Esophagus muscularis mucosa (tissue), 3 donors: Measurements from ENCODE around the gene SLC32A1.

ENCODE experiments used
- POLR2A ChIP-seq: fragments of 450-650 bp; IDR thresholded peaks from one replicate; pipeline ENCODE4 v1.6.1; 2017; ENCODE audit warnings: antibody characterized with exemption, moderate library complexity, mild to moderate bottlenecking, low read depth
- TF ChIP-seq, protein P1 (sequence below), 3 experiments: fragments of 200-600 bp in 2 of 3; fragments of 450-650 bp in 1 of 3; sonication (generic) in 2 of 3; IDR thresholded peaks; one replicate each; pipeline ENCODE4 v1.5.1; 2017 to 2019; ENCODE audit warnings: antibody characterized with exemption in 3 of 3, mild to moderate bottlenecking in 2 of 3, moderate library complexity in 1 of 3

DNA sequence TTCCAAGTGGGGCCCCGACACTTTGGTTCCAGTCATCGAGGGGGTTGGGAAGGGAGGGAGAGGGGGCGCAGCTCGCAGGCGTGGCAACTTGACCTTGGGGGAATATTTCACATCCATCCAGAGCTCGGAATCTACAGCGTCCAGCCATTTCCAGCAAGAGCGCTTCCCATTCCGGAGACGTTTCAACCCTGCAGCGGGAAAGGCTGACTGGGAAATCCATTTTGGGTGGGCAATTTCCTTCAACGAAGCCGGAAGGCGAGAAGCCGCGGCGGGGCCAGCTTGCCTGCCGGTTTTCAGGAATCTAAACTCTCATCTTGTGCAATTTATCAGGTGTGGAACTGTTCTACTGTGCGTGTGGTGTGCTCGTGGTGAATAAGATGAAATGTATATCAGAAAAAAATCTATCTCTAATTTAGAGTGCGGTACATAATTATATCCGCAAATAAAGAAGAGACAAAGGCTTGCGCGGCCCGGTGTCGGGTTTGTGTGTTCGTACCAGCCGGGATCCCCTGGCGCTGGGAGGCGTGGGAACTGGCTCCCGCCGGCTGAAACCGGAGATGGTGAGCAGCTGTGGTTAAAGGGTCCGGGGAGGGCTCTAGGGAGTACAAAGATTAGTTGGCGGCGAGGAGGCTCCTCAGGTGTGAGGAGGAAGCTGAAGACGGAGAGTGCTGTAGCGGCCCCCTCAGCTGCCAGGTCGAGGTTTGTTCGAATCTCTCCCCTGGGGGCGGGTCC is 4.8 kb downstream of the SLC32A1 start:
- no peak for TF ChIP-seq POLR2A
- TF ChIP-seq, protein P1, sequence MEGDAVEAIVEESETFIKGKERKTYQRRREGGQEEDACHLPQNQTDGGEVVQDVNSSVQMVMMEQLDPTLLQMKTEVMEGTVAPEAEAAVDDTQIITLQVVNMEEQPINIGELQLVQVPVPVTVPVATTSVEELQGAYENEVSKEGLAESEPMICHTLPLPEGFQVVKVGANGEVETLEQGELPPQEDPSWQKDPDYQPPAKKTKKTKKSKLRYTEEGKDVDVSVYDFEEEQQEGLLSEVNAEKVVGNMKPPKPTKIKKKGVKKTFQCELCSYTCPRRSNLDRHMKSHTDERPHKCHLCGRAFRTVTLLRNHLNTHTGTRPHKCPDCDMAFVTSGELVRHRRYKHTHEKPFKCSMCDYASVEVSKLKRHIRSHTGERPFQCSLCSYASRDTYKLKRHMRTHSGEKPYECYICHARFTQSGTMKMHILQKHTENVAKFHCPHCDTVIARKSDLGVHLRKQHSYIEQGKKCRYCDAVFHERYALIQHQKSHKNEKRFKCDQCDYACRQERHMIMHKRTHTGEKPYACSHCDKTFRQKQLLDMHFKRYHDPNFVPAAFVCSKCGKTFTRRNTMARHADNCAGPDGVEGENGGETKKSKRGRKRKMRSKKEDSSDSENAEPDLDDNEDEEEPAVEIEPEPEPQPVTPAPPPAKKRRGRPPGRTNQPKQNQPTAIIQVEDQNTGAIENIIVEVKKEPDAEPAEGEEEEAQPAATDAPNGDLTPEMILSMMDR (IDR thresholded peaks at IDR 0.05) = no peak
